ENCODE data around the gene RNF213. TPM values are rescaled to one million over a fixed set of nuclear protein-coding genes. Genes with fewer than 3 reads are reported as not detected.

The RNF213 gene
- total and polyA plus RNA-seq, 10 of the 15 experiments (the other 5 are each of a cell fraction or from before 2014, with no cell fraction given) = 18.6 to 145 (median 65.8) TPM

- ChIA-PET SMC1A (ENCODE audit: uncharacterized antibody, unreplicated experiment) (no interaction called here), CTCF (interaction anchor here (1.5 kb wide), 1 partner anchor 100 kb away, joined by 4 read pairs; no protein-coding TSS in a partner anchor)
Observed at GRCh38 chr17:80295559-80295958, 34.9 kb downstream of the RNF213 start.

GRCh38 chr17:80296221-80296620 lies 35.6 kb downstream of the RNF213 start:
- no TSS peak for BruUV-seq (replicated peaks)
- no peak overlapping the region for H2AFZ ChIP-seq (ENCODE audit: control insufficient read depth, low read depth, low read length)
- H3K27me3 ChIP-seq (replicated peaks in 1 of 2; ENCODE audit: control insufficient read depth in 2 of 2, insufficient read depth in 2 of 2, low read length in 1 of 2) = no peaks in the 10 kb centered on the region
- H3K9ac ChIP-seq (ENCODE audit: control insufficient read depth, insufficient read depth, low read length) = no peak overlapping the region
- FAIRE-seq (no peak), DNase-seq (ENCODE audit: low read depth, low spot score) (no peak), ATAC-seq (no peak)
- ChIA-PET POLR2A (no interaction called here), RAD21 (ENCODE audit: unreplicated experiment) (no interaction called here), SMC1A (ENCODE audit: uncharacterized antibody, unreplicated experiment) (no interaction called here), CTCF (no interaction called here)
- H3K27ac ChIP-seq (ENCODE audit: control insufficient read depth, insufficient read depth) = no peak overlapping the region
- in situ Hi-C loops (cut with MboI) (no loop called here), intact Hi-C loops (cut with micrococcal nuclease; ENCODE audit: unreplicated experiment) (no loop called here)
- 99% methylated on average over 14 of the region's 14 CpGs for WGBS (ENCODE audit: insufficient coverage, insufficient replicate concordance, low lambda C conversion rate, missing lambda C conversion rate)
- no peaks in the 10 kb centered on the region for H3K79me2 ChIP-seq (ENCODE audit: control insufficient read depth, insufficient read depth, low read length)
- no peaks in the 10 kb centered on the region for H3K4me1 ChIP-seq (ENCODE audit: control insufficient read depth, insufficient read depth, low read length)
- no peak overlapping the region for H3K4me2 ChIP-seq (ENCODE audit: control insufficient read depth, insufficient read depth)
- peaks cover 36 to 56% of the 10 kb centered on the region in 2 experiments for H3K36me3 ChIP-seq (ENCODE audit: control insufficient read depth in 2 of 2, insufficient read depth in 2 of 2, low read length in 1 of 2)
- no peak overlapping the region for H3K4me3 ChIP-seq
- H3K9me3 ChIP-seq (replicated peaks; ENCODE audit: control insufficient read depth, insufficient read depth, low read length) = no peaks in the 10 kb centered on the region
- no peaks in the 10 kb centered on the region for H4K20me1 ChIP-seq (ENCODE audit: control insufficient read depth, insufficient read depth)
- no peak for TF ChIP-seq EZH2 (IDR thresholded peaks at IDR 0.05; ENCODE audit: borderline replicate concordance, control insufficient read depth, low read depth, low read length)
- TF ChIP-seq SUPT20H (IDR thresholded peaks at IDR 0.05; ENCODE audit: borderline replicate concordance, control insufficient read depth, low read depth, low read length) = no peak
- TF ChIP-seq ZSCAN29 (IDR thresholded peaks at IDR 0.05) = no peak
- TF ChIP-seq HDGF (IDR thresholded peaks at IDR 0.05) = no peak
- TF ChIP-seq NFXL1 (IDR thresholded peaks at IDR 0.05; ENCODE audit: borderline replicate concordance) = no peak
- TF ChIP-seq PRDM15 (CRISPR knock-in tag; IDR thresholded peaks at IDR 0.05) = no peak
- TF ChIP-seq ATF2 (IDR thresholded peaks at IDR 0.05; ENCODE audit: low read length) = no peak

More at GRCh38 chr17:80295559-80295958, 34.9 kb downstream of the RNF213 start:
- peaks cover 36 to 53% of the 10 kb centered on the region in 2 experiments for H3K36me3 ChIP-seq (ENCODE audit: control insufficient read depth in 2 of 2, insufficient read depth in 2 of 2, low read length in 1 of 2)
- no peak overlapping the region for H3K4me2 ChIP-seq (ENCODE audit: control insufficient read depth, insufficient read depth)
- H3K9ac ChIP-seq (ENCODE audit: control insufficient read depth, insufficient read depth, low read length) = no peak overlapping the region
- no peaks in the 10 kb centered on the region for H3K9me3 ChIP-seq (replicated peaks; ENCODE audit: control insufficient read depth, insufficient read depth, low read length)
- BruUV-seq (replicated peaks) = no TSS peak
- H3K27ac ChIP-seq (ENCODE audit: control insufficient read depth, insufficient read depth) = no peak overlapping the region
- H3K4me3 ChIP-seq = no peak overlapping the region
- H3K4me1 ChIP-seq (ENCODE audit: control insufficient read depth, insufficient read depth, low read length) = no peaks in the 10 kb centered on the region
- H3K79me2 ChIP-seq (ENCODE audit: control insufficient read depth, insufficient read depth, low read length) = no peaks in the 10 kb centered on the region
- ATAC-seq (no peak), FAIRE-seq (no peak), DNase-seq (ENCODE audit: low read depth, low spot score) (no peak)
- TF ChIP-seq ZNF217 (IDR thresholded peaks at IDR 0.05) = no peak
- TF ChIP-seq MLLT1 (IDR thresholded peaks at IDR 0.05) = no peak
- no peak for TF ChIP-seq BHLHE40 (IDR thresholded peaks at IDR 0.05; ENCODE audit: borderline replicate concordance in 1 of 2, low read depth in 2 of 2, low read length in 1 of 2)
- TF ChIP-seq POU2F2 (IDR thresholded peaks at IDR 0.05; ENCODE audit: borderline replicate concordance, low read depth, low read length) = no peak
- POLR2A ChIA-PET = no interaction called here
- no peaks in the 10 kb centered on the region for H4K20me1 ChIP-seq (ENCODE audit: control insufficient read depth, insufficient read depth)
- RAD21 ChIA-PET (ENCODE audit: unreplicated experiment) = interaction anchor here (1.0 kb wide), 1 partner anchor 98 kb away, joined by 3 read pairs; no protein-coding TSS in a partner anchor
- in situ Hi-C loops (cut with MboI) (no loop called here), intact Hi-C loops (cut with micrococcal nuclease; ENCODE audit: unreplicated experiment) (no loop called here)
- H3K27me3 ChIP-seq (replicated peaks in 1 of 2; ENCODE audit: control insufficient read depth in 2 of 2, insufficient read depth in 2 of 2, low read length in 1 of 2) = no peaks in the 10 kb centered on the region
- H2AFZ ChIP-seq (ENCODE audit: control insufficient read depth, low read depth, low read length) = no peak overlapping the region
- 91% methylated on average over 6 of the region's 6 CpGs for WGBS (ENCODE audit: insufficient coverage, insufficient replicate concordance, low lambda C conversion rate, missing lambda C conversion rate)

Measured in GM12878 (cell line).